GM23248 (cell line): ENCODE measurements around the gene GAGE10. TPM values are rescaled to one million over a fixed set of nuclear protein-coding genes. Genes with fewer than 3 reads are reported as not detected.

Experiments used
- DNase-seq: peaks from one replicate; pipeline ENCODE4 v3.0.0-alpha.2; 2015
- H2AFZ ChIP-seq: fragments of 200-600 bp; sonication (generic); 2 replicates; pipeline ENCODE4 v1.6.1; 2016; ENCODE audit warnings: antibody characterized with exemption
- H3F3A ChIP-seq: fragments of 200-600 bp; sonication (generic); 2 replicates; pipeline ENCODE4 v1.6.1; 2016; ENCODE audit warnings: mild to moderate bottlenecking, antibody characterized with exemption, mixed run types; ENCODE audit not compliant: insufficient read depth
- H3K27ac ChIP-seq: fragments of 200-600 bp; sonication (generic); 2 replicates; pipeline ENCODE4 v1.5.1; 2016; ENCODE audit warnings: mild to moderate bottlenecking
- H3K27me3 ChIP-seq: fragments of 200-600 bp; sonication (generic); replicated peaks from 2 replicates; pipeline ENCODE4 v1.6.1; 2016; ENCODE audit warnings: mild to moderate bottlenecking; ENCODE audit not compliant: insufficient read depth
- H3K36me3 ChIP-seq: fragments of 200-600 bp; sonication (generic); 2 replicates; pipeline ENCODE4 v1.6.1; 2016; ENCODE audit warnings: low read depth, mild to moderate bottlenecking
- H3K4me1 ChIP-seq: fragments of 200-600 bp; sonication (generic); 2 replicates; pipeline ENCODE4 v1.6.1; 2016; ENCODE audit warnings: mild to moderate bottlenecking; ENCODE audit not compliant: insufficient read depth
- H3K4me2 ChIP-seq: fragments of 200-600 bp; sonication (generic); one replicate; pipeline ENCODE4 v1.6.1; 2016; ENCODE audit warnings: mild to moderate bottlenecking; ENCODE audit not compliant: unreplicated experiment
- H3K4me3 ChIP-seq: fragments of 200-600 bp; sonication (generic); 2 replicates; pipeline ENCODE4 v1.5.1; 2016; ENCODE audit warnings: mild to moderate bottlenecking
- H3K79me2 ChIP-seq: fragments of 200-600 bp; sonication (generic); 2 replicates; pipeline ENCODE4 v1.6.1; 2016; ENCODE audit warnings: mild to moderate bottlenecking; ENCODE audit not compliant: insufficient read depth
- H3K9ac ChIP-seq: fragments of 200-600 bp; sonication (generic); 2 replicates; pipeline ENCODE4 v1.6.1; 2016; ENCODE audit warnings: mild to moderate bottlenecking
- H3K9me2 ChIP-seq: fragments of 200-600 bp; sonication (generic); 2 replicates; pipeline ENCODE4 v1.6.1; 2016; ENCODE audit warnings: mixed run types, mild to moderate bottlenecking, moderate library complexity; ENCODE audit not compliant: insufficient read depth
- H3K9me3 ChIP-seq: fragments of 200-600 bp; sonication (generic); one replicate; pipeline ENCODE4 v1.6.1; 2017; ENCODE audit warnings: low read depth
- H4K20me1 ChIP-seq: fragments of 200-600 bp; sonication (generic); 2 replicates; pipeline ENCODE4 v1.6.0; 2016; ENCODE audit not compliant: insufficient read depth
- EZH2 ChIP-seq: fragments of 200-600 bp; sonication (generic); IDR thresholded peaks from 2 replicates; pipeline ENCODE4 v1.6.1; 2018; ENCODE audit warnings: antibody characterized with exemption, mild to moderate bottlenecking; ENCODE audit not compliant: insufficient read depth, poor library complexity, severe bottlenecking
- EZH2phosphoT487 ChIP-seq: fragments of 200-600 bp; sonication (generic); IDR thresholded peaks from 2 replicates; pipeline ENCODE4 v1.6.1; 2018; ENCODE audit warnings: antibody characterized with exemption, moderate library complexity, mild to moderate bottlenecking, low read depth; ENCODE audit not compliant: insufficient read depth
- WGBS, 2 experiments: methylation state at CpG; one replicate each; pipeline ENCODE4 v1.1.6; 2015 to 2017; ENCODE audit warnings: low lambda C conversion rate in 2 of 2, low coverage in 1 of 2; ENCODE audit errors: missing lambda C conversion rate in 2 of 2; 5-methylcytosine and 5-hydroxymethylcytosine counted together
- in situ Hi-C: fragments of 300-500 bp; cut with MboI; formaldehyde crosslinking; loops from 2 replicates; pipeline ENCODE4 v1.15.0; 2020
- polyA plus RNA-seq: library from polyadenylated mRNA; unstranded; fragments of >200 nt; fragmentation: Nextera tagmentation; extraction: Ambion mirVana; gene quantifications from 2 replicates; pipeline ENCODE4 v1.2.1, GENCODE V29; 2016
- total RNA-seq: library from RNA; depleted of rRNA; stranded (reverse); fragments of >200 nt; shearing (Covaris generic); gene quantifications from 2 replicates; pipeline ENCODE4 v1.2.3, GENCODE V29; 2014; rRNA removed

The GAGE10 gene
- total RNA-seq (not detected in 2 replicates), polyA plus RNA-seq (not detected in 2 replicates)

DNA sequence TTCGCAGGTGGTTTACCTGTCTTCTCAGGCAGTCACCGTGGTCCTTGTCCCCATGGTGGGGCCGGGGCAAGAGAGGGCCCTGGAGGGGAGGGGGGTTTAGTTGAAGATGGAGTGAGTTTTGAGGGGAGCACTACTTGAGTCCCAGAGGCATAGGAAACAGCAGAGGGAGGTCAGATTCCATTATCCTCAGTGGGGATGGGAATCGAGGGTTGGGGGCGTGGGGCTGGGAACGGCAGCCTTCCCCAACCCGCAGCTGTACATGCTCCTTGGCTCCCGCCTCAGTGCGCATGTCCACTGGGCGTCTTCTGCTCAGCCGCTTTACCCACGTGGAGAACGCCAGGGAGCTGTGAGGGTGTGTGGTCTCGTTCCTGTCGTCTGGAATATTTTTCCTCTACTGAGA, at the start of gene GAGE10:
Gene GAGE10 (plus strand): TSS at position 301 of the 400 bp plus-strand sequence. CDS start 1,214 bp downstream, outside the sequence.
- H3F3A ChIP-seq, result no peaks in the 10 kb centered on the region
- TF ChIP-seq EZH2phosphoT487, result no peak
- no peak for TF ChIP-seq EZH2
- WGBS, 2 experiments, result 73 to 78% methylated on average over 1 to 15 of the region's 15 CpGs
- H3K4me3 ChIP-seq, result no peak within 1 kb of the TSS
- H3K9me2 ChIP-seq, result no peaks in the 10 kb centered on the region
- H3K9me3 ChIP-seq, result no peaks in the 10 kb centered on the region
- no peak within 1 kb of the TSS for H2AFZ ChIP-seq
- DNase-seq, result no peak
- H3K4me1 ChIP-seq, result no peaks in the 10 kb centered on the region
- no peak within 1 kb of the TSS for H3K4me2 ChIP-seq
- no peaks in the 10 kb centered on the region for H3K27me3 ChIP-seq
- H3K36me3 ChIP-seq, result no peaks in the 10 kb centered on the region
- H3K27ac ChIP-seq, result no peak within 1 kb of the TSS
- no peak within 1 kb of the TSS for H3K9ac ChIP-seq
- H3K79me2 ChIP-seq, result no peaks in the 10 kb centered on the region
- H4K20me1 ChIP-seq, result no peaks in the 10 kb centered on the region
- in situ Hi-C loops, result no loop called here

DNA sequence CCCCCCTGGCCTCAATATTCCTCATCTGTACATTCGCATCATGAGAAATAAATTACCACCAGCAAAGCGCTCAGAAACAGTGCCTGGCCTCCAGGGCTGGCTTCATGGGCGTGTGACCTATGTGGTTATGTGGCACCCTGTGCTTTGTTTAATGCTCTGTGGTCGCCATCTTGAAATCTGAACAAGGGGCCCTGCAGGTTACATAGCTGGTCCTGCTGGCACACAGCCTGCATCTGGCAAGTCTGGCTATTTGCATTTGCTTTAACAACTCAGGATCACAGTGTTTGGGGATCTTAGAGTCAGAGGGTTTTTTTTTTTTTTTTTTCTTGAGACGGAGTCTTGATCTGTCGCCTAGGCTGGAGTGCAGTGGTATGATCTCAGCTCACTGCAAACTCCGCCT, 48.8 kb upstream of the GAGE10 start:
- Histone ChIP-seq H3K27me3 (no peaks in the 10 kb centered on the region), H2AFZ (no peak overlapping the region), H3K4me2 (no peak overlapping the region), H3K4me1 (no peaks in the 10 kb centered on the region), H3K9me3 (no peaks in the 10 kb centered on the region), H3K36me3 (no peaks in the 10 kb centered on the region), H3K27ac (no peak overlapping the region), H3K9me2 (no peaks in the 10 kb centered on the region), H4K20me1 (no peaks in the 10 kb centered on the region), H3K4me3 (no peak overlapping the region), H3K79me2 (no peaks in the 10 kb centered on the region), H3K9ac (no peak overlapping the region), H3F3A (no peaks in the 10 kb centered on the region)
- in situ Hi-C loops, result no loop called here
- TF ChIP-seq EZH2phosphoT487 (no peak), EZH2 (no peak)
- DNase-seq, result no peak
- 94 to 100% methylated on average over 4 to 7 of the region's 7 CpGs for WGBS, 2 experiments

DNA sequence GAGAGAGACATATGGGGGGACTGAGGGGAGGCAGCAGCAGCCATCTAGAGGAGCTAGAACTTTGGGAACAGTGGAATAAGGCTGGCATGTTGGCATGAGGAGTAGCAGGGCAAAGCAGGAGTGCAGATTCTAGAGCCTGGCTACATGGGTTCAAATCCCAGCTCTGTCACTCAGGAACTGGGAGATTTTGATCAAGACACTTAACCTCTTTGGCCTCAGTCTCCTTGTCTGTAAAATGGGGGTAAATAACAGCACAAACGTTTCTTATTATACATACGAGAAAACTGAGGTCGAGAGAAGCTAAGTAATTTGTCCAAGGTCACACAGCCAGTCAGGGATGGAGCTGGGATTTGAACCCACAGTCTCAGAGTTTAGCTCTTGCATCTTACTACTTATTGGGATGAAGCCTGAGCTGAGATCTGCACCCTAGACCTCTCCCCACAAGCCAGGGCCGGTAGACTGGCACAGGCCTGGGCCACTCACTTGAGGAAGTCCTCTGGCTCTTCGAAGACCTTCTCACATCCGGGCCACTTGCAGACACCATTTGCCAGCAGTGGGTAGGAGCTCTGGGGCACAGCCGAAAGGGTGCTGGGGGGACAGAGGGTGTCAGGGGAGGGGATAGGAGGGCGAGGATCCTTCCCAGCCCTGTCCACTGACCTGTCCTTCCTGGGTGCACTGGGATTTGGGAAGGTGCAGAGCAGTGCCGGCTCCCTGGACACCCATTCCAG, 47.0 kb upstream of the GAGE10 start:
- in situ Hi-C loops, result no loop called here
- Histone ChIP-seq H3K9ac (no peak overlapping the region), H3K4me3 (no peak overlapping the region), H3F3A (no peaks in the 10 kb centered on the region), H3K4me2 (no peak overlapping the region), H2AFZ (no peak overlapping the region), H3K27me3 (no peaks in the 10 kb centered on the region), H3K4me1 (no peaks in the 10 kb centered on the region), H4K20me1 (no peaks in the 10 kb centered on the region), H3K79me2 (no peaks in the 10 kb centered on the region), H3K9me3 (no peaks in the 10 kb centered on the region), H3K9me2 (no peaks in the 10 kb centered on the region), H3K27ac (no peak overlapping the region), H3K36me3 (no peaks in the 10 kb centered on the region)
- TF ChIP-seq EZH2phosphoT487 (no peak), EZH2 (no peak)
- WGBS, 2 experiments, result 70 to 75% methylated on average over 7 of the region's 9 CpGs
- no peak for DNase-seq

GRCh38 chrX:49257074-49257790, 46.2 kb upstream of the GAGE10 start:
- Histone ChIP-seq H4K20me1 (no peaks in the 10 kb centered on the region), H3K27me3 (no peaks in the 10 kb centered on the region), H3K27ac (no peak overlapping the region), H2AFZ (no peak overlapping the region), H3K36me3 (no peaks in the 10 kb centered on the region), H3K9me2 (no peaks in the 10 kb centered on the region), H3K9ac (no peak overlapping the region), H3K4me1 (no peaks in the 10 kb centered on the region), H3K4me2 (no peak overlapping the region), H3K9me3 (no peaks in the 10 kb centered on the region), H3F3A (no peaks in the 10 kb centered on the region), H3K79me2 (no peaks in the 10 kb centered on the region), H3K4me3 (no peak overlapping the region)
- TF ChIP-seq EZH2phosphoT487 (no peak), EZH2 (no peak)
- in situ Hi-C loops, result no loop called here
- DNase-seq, result no peak
- 76 to 79% methylated on average over 6 to 14 of the region's 14 CpGs for WGBS, 2 experiments
